DOHH2 (cell line): Measurements from ENCODE around the gene FSD1L.

Source experiments
- CTCF ChIP-seq: fragments of 200-600 bp; sonication (generic); IDR thresholded peaks from one replicate; pipeline ENCODE4 v1.5.1; 2014; ENCODE audit warnings: antibody characterized with exemption, mild to moderate bottlenecking, low read depth, low read length; ENCODE audit not compliant: poor library complexity, severe bottlenecking
- EZH2phosphoT487 ChIP-seq: fragments of 200-600 bp; sonication (generic); IDR thresholded peaks from 2 replicates; pipeline ENCODE4 v1.6.1; 2017; ENCODE audit warnings: borderline replicate concordance, mild to moderate bottlenecking, antibody characterized with exemption, low read length, moderate library complexity, mixed read lengths

- TF ChIP-seq CTCF = no peak
- TF ChIP-seq EZH2phosphoT487 = no peak
These were observed 54.4 kb downstream of the FSD1L start for GRCh38 chr9:105502276-105502675.
